ENCODE measurements around the gene GTF2H1. TPM values are rescaled to one million over a fixed set of nuclear protein-coding genes. Genes with fewer than 3 reads are reported as not detected.

GTF2H1 gene
- total RNA-seq, 1 experiment from 2014 or later, result 89.1 TPM

DNA sequence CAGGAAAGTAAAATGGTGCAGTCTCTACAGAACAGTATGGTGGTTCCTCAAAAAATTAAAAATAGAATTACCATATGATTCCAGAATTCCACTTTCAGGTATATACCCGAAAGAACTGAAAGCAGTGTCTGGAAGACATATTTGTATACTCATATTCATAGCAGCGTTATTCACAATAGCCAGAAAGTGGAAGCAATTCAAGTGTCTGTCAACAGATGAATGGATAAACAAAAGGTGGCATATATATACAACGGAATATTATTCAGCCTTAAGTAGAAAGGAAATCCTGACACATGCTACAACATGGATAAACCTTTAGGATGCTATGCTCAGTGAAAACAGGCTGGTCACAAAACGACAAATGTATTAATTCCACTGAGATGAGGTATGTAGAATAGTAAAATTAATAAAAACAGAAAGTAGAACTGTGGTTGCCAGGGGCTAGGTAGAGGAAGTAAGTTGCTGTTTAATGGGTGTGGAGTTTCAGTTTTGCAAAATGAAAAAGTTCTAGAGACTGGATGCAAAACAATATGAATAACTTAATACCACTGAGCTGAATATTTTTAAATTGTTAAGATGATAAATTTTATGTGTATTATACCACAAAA, 41.8 kb upstream of the GTF2H1 start:
- Histone ChIP-seq H3K4me3 (no peak overlapping the region), H3K27ac (no peak overlapping the region), H3K79me2 (ENCODE audit: low read depth) (no peaks in the 10 kb centered on the region), H4K20me1 (ENCODE audit: insufficient read depth) (no peaks in the 10 kb centered on the region), H3K4me1 (replicated peaks; ENCODE audit: insufficient read depth) (no peaks in the 10 kb centered on the region), H3K9me3 (ENCODE audit: insufficient read depth, low read depth) (no peaks in the 10 kb centered on the region), H3K27me3 (ENCODE audit: insufficient read depth, low read depth) (no peaks in the 10 kb centered on the region), H3K4me2 (no peak overlapping the region), H3F3A (ENCODE audit: insufficient read depth, low read depth) (peaks cover 10% of the 10 kb centered on the region), H2AFZ (no peak overlapping the region), H3K9me2 (ENCODE audit: insufficient read depth) (no peaks in the 10 kb centered on the region), H3K36me3 (ENCODE audit: low read depth) (peaks cover 28% of the 10 kb centered on the region; the same call in 1 of the 2 replicates)
- no peak for DNase-seq
- intact Hi-C loops (cut with micrococcal nuclease; ENCODE audit: unreplicated experiment), result no loop called here
- no TSS peak for BruUV-seq (replicated peaks)
- POLR2A ChIA-PET (ENCODE audit: unreplicated experiment), result interaction anchor here (0.7 kb wide), 1 partner anchor 55 kb away, joined by 4 read pairs; no protein-coding TSS in a partner anchor
- CTCF ChIA-PET, result interaction anchor here (0.8 kb wide), 1 partner anchor 24 kb away, joined by 5 read pairs; no protein-coding TSS in a partner anchor
- TF ChIP-seq, protein P1, sequence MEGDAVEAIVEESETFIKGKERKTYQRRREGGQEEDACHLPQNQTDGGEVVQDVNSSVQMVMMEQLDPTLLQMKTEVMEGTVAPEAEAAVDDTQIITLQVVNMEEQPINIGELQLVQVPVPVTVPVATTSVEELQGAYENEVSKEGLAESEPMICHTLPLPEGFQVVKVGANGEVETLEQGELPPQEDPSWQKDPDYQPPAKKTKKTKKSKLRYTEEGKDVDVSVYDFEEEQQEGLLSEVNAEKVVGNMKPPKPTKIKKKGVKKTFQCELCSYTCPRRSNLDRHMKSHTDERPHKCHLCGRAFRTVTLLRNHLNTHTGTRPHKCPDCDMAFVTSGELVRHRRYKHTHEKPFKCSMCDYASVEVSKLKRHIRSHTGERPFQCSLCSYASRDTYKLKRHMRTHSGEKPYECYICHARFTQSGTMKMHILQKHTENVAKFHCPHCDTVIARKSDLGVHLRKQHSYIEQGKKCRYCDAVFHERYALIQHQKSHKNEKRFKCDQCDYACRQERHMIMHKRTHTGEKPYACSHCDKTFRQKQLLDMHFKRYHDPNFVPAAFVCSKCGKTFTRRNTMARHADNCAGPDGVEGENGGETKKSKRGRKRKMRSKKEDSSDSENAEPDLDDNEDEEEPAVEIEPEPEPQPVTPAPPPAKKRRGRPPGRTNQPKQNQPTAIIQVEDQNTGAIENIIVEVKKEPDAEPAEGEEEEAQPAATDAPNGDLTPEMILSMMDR (conservative IDR thresholded peaks at IDR 0.05), result no peak
- no peak for TF ChIP-seq EZH2 (IDR thresholded peaks at IDR 0.05; ENCODE audit: low read depth)

DNA sequence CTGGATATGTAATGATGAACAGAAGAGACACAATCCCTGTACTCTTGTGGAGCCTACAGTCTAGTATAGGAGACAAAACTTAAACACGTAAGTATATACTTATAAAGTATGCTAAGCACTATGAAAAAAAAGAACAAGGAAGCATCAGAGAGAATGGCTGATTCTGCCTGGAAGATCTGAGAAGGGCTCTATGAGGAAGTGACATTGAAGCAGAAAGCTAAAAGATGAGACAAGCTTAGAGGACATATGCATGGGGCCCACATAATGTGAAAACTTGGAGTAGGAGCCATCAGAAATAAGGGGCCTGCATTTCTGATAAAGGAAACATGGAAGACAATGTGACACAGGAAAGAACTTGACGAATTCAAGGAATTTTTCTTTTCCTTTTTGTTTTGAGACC, 39.7 kb upstream of the GTF2H1 start:
- intact Hi-C loops (cut with micrococcal nuclease; ENCODE audit: unreplicated experiment), result no loop called here
- DNase-seq, result no peak
- TF ChIP-seq EZH2 (IDR thresholded peaks at IDR 0.05; ENCODE audit: low read depth), result no peak
- Histone ChIP-seq H3K9me3 (ENCODE audit: insufficient read depth, low read depth) (no peaks in the 10 kb centered on the region), H3F3A (ENCODE audit: insufficient read depth, low read depth) (peaks cover 10% of the 10 kb centered on the region), H3K4me2 (no peak overlapping the region), H2AFZ (no peak overlapping the region), H3K4me3 (no peak overlapping the region), H4K20me1 (ENCODE audit: insufficient read depth) (no peaks in the 10 kb centered on the region), H3K9me2 (ENCODE audit: insufficient read depth) (no peaks in the 10 kb centered on the region), H3K36me3 (ENCODE audit: low read depth) (peaks cover 35% of the 10 kb centered on the region), H3K27me3 (ENCODE audit: insufficient read depth, low read depth) (no peaks in the 10 kb centered on the region), H3K4me1 (replicated peaks; ENCODE audit: insufficient read depth) (no peaks in the 10 kb centered on the region), H3K27ac (no peak overlapping the region), H3K79me2 (ENCODE audit: low read depth) (no peaks in the 10 kb centered on the region)
- ChIA-PET CTCF (interaction anchor here (0.6 kb wide), 1 partner anchor 280 kb away, joined by 6 read pairs; no protein-coding TSS in a partner anchor), POLR2A (ENCODE audit: unreplicated experiment) (no interaction called here)
- no TSS peak for BruUV-seq (replicated peaks)

DNA sequence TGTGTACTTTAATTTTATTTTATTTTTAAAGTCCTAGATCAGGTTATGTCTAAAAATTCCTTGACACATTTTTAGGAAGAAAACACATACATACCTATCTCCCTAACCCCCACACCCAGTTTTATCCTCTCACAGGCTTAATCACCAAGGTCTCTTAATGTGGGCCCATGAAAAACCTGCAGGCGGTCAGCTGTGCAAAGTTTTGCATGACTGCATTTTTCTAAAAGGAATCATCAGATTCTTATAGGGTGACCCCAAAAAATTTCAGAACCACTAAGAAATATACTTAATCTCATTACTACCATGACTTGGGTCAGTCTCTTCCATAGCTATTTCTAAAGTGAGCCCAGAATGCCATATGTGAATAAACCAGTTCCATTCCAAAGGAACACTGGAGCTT, 36.5 kb upstream of the GTF2H1 start:
- no peaks in the 10 kb centered on the region for H3K27me3 ChIP-seq (ENCODE audit: insufficient read depth, low read depth)
- no peaks in the 10 kb centered on the region for H3K4me1 ChIP-seq (replicated peaks; ENCODE audit: insufficient read depth)
- TF ChIP-seq, protein P1 (conservative IDR thresholded peaks at IDR 0.05), result no peak
- no peak for TF ChIP-seq EZH2 (IDR thresholded peaks at IDR 0.05; ENCODE audit: low read depth)
- CTCF ChIA-PET, result no interaction called here
- H3K79me2 ChIP-seq (ENCODE audit: low read depth), result no peaks in the 10 kb centered on the region
- no peak overlapping the region for H3K4me3 ChIP-seq
- POLR2A ChIA-PET (ENCODE audit: unreplicated experiment), result no interaction called here
- intact Hi-C loops (cut with micrococcal nuclease; ENCODE audit: unreplicated experiment), result no loop called here
- no peaks in the 10 kb centered on the region for H3K9me3 ChIP-seq (ENCODE audit: insufficient read depth, low read depth)
- H3K27ac ChIP-seq, result no peak overlapping the region
- H3K36me3 ChIP-seq (ENCODE audit: low read depth), result peaks cover 42% of the 10 kb centered on the region
- no TSS peak for BruUV-seq (replicated peaks)
- peaks cover 1% of the 10 kb centered on the region; the same call in 1 of the 2 replicates for H3F3A ChIP-seq (ENCODE audit: insufficient read depth, low read depth)
- no peaks in the 10 kb centered on the region for H4K20me1 ChIP-seq (ENCODE audit: insufficient read depth)
- no peaks in the 10 kb centered on the region for H3K9me2 ChIP-seq (ENCODE audit: insufficient read depth)
- H2AFZ ChIP-seq, result no peak overlapping the region
- no peak for DNase-seq
- no peak overlapping the region for H3K4me2 ChIP-seq
